ENCODE measurements around the gene FRYL.

Gene FRYL

GRCh38 chr4:48566034-48566384 is 214.1 kb downstream of the FRYL start:
- TF ChIP-seq GATA2 (IDR thresholded peaks at IDR 0.05; ENCODE audit: low read depth, low read length): no peak
- no peak for TF ChIP-seq GATA3 (IDR thresholded peaks at IDR 0.05; ENCODE audit: low read depth, low read length)

GRCh38 chr4:48565362-48566033 is 214.6 kb downstream of the FRYL start:
- TF ChIP-seq GATA2 (IDR thresholded peaks at IDR 0.05; ENCODE audit: low read depth, low read length): no peak
- no peak for TF ChIP-seq GATA3 (IDR thresholded peaks at IDR 0.05; ENCODE audit: low read depth, low read length)

- TF ChIP-seq GATA3 (IDR thresholded peaks at IDR 0.05; ENCODE audit: low read depth, low read length) (no peak), GATA2 (IDR thresholded peaks at IDR 0.05; ENCODE audit: low read depth, low read length) (no peak)
These were observed 215.9 kb downstream of the FRYL start for GRCh38 chr4:48564151-48564550.

- no peak for TF ChIP-seq GATA3 (IDR thresholded peaks at IDR 0.05; ENCODE audit: low read depth, low read length)
These were observed 221.3 kb downstream of the FRYL start for GRCh38 chr4:48558819-48559218.

GRCh38 chr4:48558026-48558425 is 222.1 kb downstream of the FRYL start:
- no peak for TF ChIP-seq GATA2 (IDR thresholded peaks at IDR 0.05; ENCODE audit: low read depth, low read length)
- no peak for TF ChIP-seq GATA3 (IDR thresholded peaks at IDR 0.05; ENCODE audit: low read depth, low read length)

GRCh38 chr4:48557478-48557877 is 222.6 kb downstream of the FRYL start:
- TF ChIP-seq GATA2 (IDR thresholded peaks at IDR 0.05; ENCODE audit: low read depth, low read length) (no peak), GATA3 (IDR thresholded peaks at IDR 0.05; ENCODE audit: low read depth, low read length) (no peak)

- peak; percentile 67 for TF ChIP-seq GATA3 (IDR thresholded peaks at IDR 0.05; ENCODE audit: low read depth, low read length)
- TF ChIP-seq GATA2 (IDR thresholded peaks at IDR 0.05; ENCODE audit: low read depth, low read length): peak; percentile 79
These were observed 223.8 kb downstream of the FRYL start for GRCh38 chr4:48556268-48556667.

- no peak for TF ChIP-seq GATA3 (IDR thresholded peaks at IDR 0.05; ENCODE audit: low read depth, low read length)
- no peak for TF ChIP-seq GATA2 (IDR thresholded peaks at IDR 0.05; ENCODE audit: low read depth, low read length)
These were observed 225.5 kb downstream of the FRYL start for GRCh38 chr4:48554606-48555005.

- TF ChIP-seq GATA2 (IDR thresholded peaks at IDR 0.05; ENCODE audit: low read depth, low read length) (no peak), GATA3 (IDR thresholded peaks at IDR 0.05; ENCODE audit: low read depth, low read length) (no peak)
These were observed 226.4 kb downstream of the FRYL start for GRCh38 chr4:48553720-48554119.

- TF ChIP-seq GATA3 (IDR thresholded peaks at IDR 0.05; ENCODE audit: low read depth, low read length) (no peak), GATA2 (IDR thresholded peaks at IDR 0.05; ENCODE audit: low read depth, low read length) (no peak)
These were observed 233.7 kb downstream of the FRYL start for GRCh38 chr4:48546336-48546735.

GRCh38 chr4:48543796-48544195 is 236.3 kb downstream of the FRYL start:
- TF ChIP-seq GATA2 (IDR thresholded peaks at IDR 0.05; ENCODE audit: low read depth, low read length) (no peak), GATA3 (IDR thresholded peaks at IDR 0.05; ENCODE audit: low read depth, low read length) (no peak)

- TF ChIP-seq GATA2 (IDR thresholded peaks at IDR 0.05; ENCODE audit: low read depth, low read length) (no peak), GATA3 (IDR thresholded peaks at IDR 0.05; ENCODE audit: low read depth, low read length) (no peak)
These were observed 237.2 kb downstream of the FRYL start for GRCh38 chr4:48542888-48543287.

GRCh38 chr4:48539597-48539996 is 240.5 kb downstream of the FRYL start:
- TF ChIP-seq GATA3 (IDR thresholded peaks at IDR 0.05; ENCODE audit: low read depth, low read length): no peak
- no peak for TF ChIP-seq GATA2 (IDR thresholded peaks at IDR 0.05; ENCODE audit: low read depth, low read length)

GRCh38 chr4:48538358-48538757 is 241.7 kb downstream of the FRYL start:
- TF ChIP-seq GATA2 (IDR thresholded peaks at IDR 0.05; ENCODE audit: low read depth, low read length) (no peak), GATA3 (IDR thresholded peaks at IDR 0.05; ENCODE audit: low read depth, low read length) (no peak)

GRCh38 chr4:48526406-48526805 is 253.7 kb downstream of the FRYL start:
- TF ChIP-seq GATA3 (IDR thresholded peaks at IDR 0.05; ENCODE audit: low read depth, low read length) (no peak), GATA2 (IDR thresholded peaks at IDR 0.05; ENCODE audit: low read depth, low read length) (no peak)

GRCh38 chr4:48518143-48518542 is 261.9 kb downstream of the FRYL start:
- no peak for TF ChIP-seq GATA2 (IDR thresholded peaks at IDR 0.05; ENCODE audit: low read depth, low read length)
- no peak for TF ChIP-seq GATA3 (IDR thresholded peaks at IDR 0.05; ENCODE audit: low read depth, low read length)
